ENCODE data around the gene C18orf63. TPM values are rescaled to one million over a fixed set of nuclear protein-coding genes. Genes with fewer than 3 reads are reported as not detected.

C18orf63 gene
- total RNA-seq, 1 experiment from 2014 or later, result not detected

DNA sequence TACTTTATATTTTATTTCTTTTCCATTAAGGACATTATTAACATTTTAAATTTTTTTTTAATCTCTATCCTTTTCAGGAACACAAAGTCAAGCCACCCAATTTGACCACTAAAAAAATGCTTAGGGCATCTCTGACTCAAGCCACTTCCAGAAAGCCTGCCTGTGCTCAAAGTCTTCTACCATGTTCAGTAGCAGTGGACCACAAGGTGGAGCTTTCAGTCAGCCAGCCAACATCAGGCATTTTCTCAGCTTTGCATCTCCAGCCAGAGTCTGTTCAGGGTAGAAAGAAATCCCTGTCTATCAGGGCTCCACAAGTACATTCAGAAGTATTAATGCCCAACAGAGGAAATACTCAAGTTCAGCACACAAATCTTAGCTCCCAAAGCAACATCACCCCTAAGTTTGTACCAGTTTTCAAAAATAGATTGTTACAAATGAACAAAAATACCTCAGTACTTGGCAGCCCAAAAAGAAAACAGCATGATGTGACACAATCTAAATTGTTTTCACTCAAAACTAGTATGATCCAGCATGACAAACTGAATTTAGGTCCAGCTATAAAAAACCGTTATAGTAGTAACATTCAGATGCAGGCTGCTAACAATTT lies 37.6 kb downstream of the C18orf63 start:
- no peaks in the 10 kb centered on the region for H3K79me2 ChIP-seq (ENCODE audit: low read length)
- intact Hi-C loops (cut with micrococcal nuclease), result loop anchor here (1.0 to 5.0 kb wide), 3 partner anchors 140 to 1904 kb away; no protein-coding TSS in a partner anchor
- no peaks in the 10 kb centered on the region for H3K9me2 ChIP-seq (replicated peaks; ENCODE audit: low read length)
- peak; percentile 93 for ATAC-seq
- TF ChIP-seq, protein P1, sequence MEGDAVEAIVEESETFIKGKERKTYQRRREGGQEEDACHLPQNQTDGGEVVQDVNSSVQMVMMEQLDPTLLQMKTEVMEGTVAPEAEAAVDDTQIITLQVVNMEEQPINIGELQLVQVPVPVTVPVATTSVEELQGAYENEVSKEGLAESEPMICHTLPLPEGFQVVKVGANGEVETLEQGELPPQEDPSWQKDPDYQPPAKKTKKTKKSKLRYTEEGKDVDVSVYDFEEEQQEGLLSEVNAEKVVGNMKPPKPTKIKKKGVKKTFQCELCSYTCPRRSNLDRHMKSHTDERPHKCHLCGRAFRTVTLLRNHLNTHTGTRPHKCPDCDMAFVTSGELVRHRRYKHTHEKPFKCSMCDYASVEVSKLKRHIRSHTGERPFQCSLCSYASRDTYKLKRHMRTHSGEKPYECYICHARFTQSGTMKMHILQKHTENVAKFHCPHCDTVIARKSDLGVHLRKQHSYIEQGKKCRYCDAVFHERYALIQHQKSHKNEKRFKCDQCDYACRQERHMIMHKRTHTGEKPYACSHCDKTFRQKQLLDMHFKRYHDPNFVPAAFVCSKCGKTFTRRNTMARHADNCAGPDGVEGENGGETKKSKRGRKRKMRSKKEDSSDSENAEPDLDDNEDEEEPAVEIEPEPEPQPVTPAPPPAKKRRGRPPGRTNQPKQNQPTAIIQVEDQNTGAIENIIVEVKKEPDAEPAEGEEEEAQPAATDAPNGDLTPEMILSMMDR (conservative IDR thresholded peaks at IDR 0.05; ENCODE audit: low read depth, low read length), result peak; percentile 79
- no peak for TF ChIP-seq EZH2phosphoT487 (IDR thresholded peaks at IDR 0.05; ENCODE audit: borderline replicate concordance, low read length)
- H3F3A ChIP-seq (ENCODE audit: low read length, unreplicated experiment), result no peaks in the 10 kb centered on the region
- H3K4me1 ChIP-seq (ENCODE audit: insufficient read depth, low read length), result peaks cover 10% of the 10 kb centered on the region
- POLR2A ChIA-PET (ENCODE audit: unreplicated experiment), result interaction anchor here (0.5 to 0.7 kb wide), 2 partner anchors 100 to 154 kb away, joined by 3 to 4 read pairs; no protein-coding TSS in a partner anchor
- no peak overlapping the region for H3K9ac ChIP-seq (ENCODE audit: low read length)
- no peak overlapping the region for H3K27ac ChIP-seq (ENCODE audit: low read length)
- H2AFZ ChIP-seq (ENCODE audit: low read length), result no peak overlapping the region
- no peaks in the 10 kb centered on the region for H3K36me3 ChIP-seq (ENCODE audit: low read depth, low read length)
- CTCF ChIA-PET, result interaction anchor here (1.0 to 3.0 kb wide), 3 partner anchors 140 to 199 kb away, joined by 4 to 59 read pairs (median 10); partner anchors contain the start of gene CNDP2
- H4K20me1 ChIP-seq (ENCODE audit: low read length), result no peaks in the 10 kb centered on the region
- no TSS peak for BruUV-seq (replicated peaks)
- DNase-seq, result peak; percentile 73
- H3K4me3 ChIP-seq (ENCODE audit: low read length), result no peak overlapping the region
- H3K9me3 ChIP-seq (ENCODE audit: low read length), result no peaks in the 10 kb centered on the region
- H3K4me2 ChIP-seq (ENCODE audit: low read length), result no peak overlapping the region
- peaks cover 38% of the 10 kb centered on the region for H3K27me3 ChIP-seq (ENCODE audit: low read length)

GRCh38 chr18:74356959-74357358 lies 41.3 kb downstream of the C18orf63 start:
- no peaks in the 10 kb centered on the region for H3F3A ChIP-seq (ENCODE audit: low read length, unreplicated experiment)
- no peaks in the 10 kb centered on the region for H3K36me3 ChIP-seq (ENCODE audit: low read depth, low read length)
- H3K4me2 ChIP-seq (ENCODE audit: low read length), result no peak overlapping the region
- H4K20me1 ChIP-seq (ENCODE audit: low read length), result no peaks in the 10 kb centered on the region
- ChIA-PET POLR2A (ENCODE audit: unreplicated experiment) (no interaction called here), CTCF (no interaction called here)
- no peak for ATAC-seq
- H3K9ac ChIP-seq (ENCODE audit: low read length), result no peak overlapping the region
- H3K27me3 ChIP-seq (ENCODE audit: low read length), result peaks cover 38% of the 10 kb centered on the region
- DNase-seq, result no peak
- H3K9me3 ChIP-seq (ENCODE audit: low read length), result no peaks in the 10 kb centered on the region
- TF ChIP-seq, protein P1 (conservative IDR thresholded peaks at IDR 0.05; ENCODE audit: low read depth, low read length), result no peak
- TF ChIP-seq EZH2phosphoT487 (IDR thresholded peaks at IDR 0.05; ENCODE audit: borderline replicate concordance, low read length) (no peak), EZH2 (IDR thresholded peaks at IDR 0.05; ENCODE audit: low read length, unreplicated experiment) (no peak)
- no peaks in the 10 kb centered on the region for H3K9me2 ChIP-seq (replicated peaks; ENCODE audit: low read length)
- no peak overlapping the region for H2AFZ ChIP-seq (ENCODE audit: low read length)
- peaks cover 2% of the 10 kb centered on the region; the same call in 1 of the 2 replicates for H3K4me1 ChIP-seq (ENCODE audit: insufficient read depth, low read length)
- no peak overlapping the region for H3K27ac ChIP-seq (ENCODE audit: low read length)
- no peaks in the 10 kb centered on the region for H3K79me2 ChIP-seq (ENCODE audit: low read length)
- no TSS peak for BruUV-seq (replicated peaks)
- intact Hi-C loops (cut with micrococcal nuclease), result no loop called here
- no peak overlapping the region for H3K4me3 ChIP-seq (ENCODE audit: low read length)

Measured in PC-3 (cell line).